ENCODE data around the gene PRDM16.

GRCh38 chr1:3194760-3195479 lies 125.9 kb downstream of the PRDM16 start:
- no peak for TF ChIP-seq CTCF (IDR thresholded peaks at IDR 0.05)
- TF ChIP-seq ZNF416 (CRISPR knock-in tag; IDR thresholded peaks at IDR 0.05): no peak
